NAMALWA (cell line): ENCODE measurements around the gene ZNF576.
"Not testable (repeated sequence)": the region's sequence is repeated elsewhere in the genome, so short reads cannot be mapped to it uniquely, and the experiment has no call there.

Source experiments
- DNase-seq: peaks from one replicate; pipeline ENCODE4 v3.0.0-alpha.2; 2015; ENCODE audit warnings: low spot score

Gene ZNF576

GRCh38 chr19:43595999-43596841 is at the start of gene ZNF576, which contains the start of gene IRGQ:
ZNF576 (plus strand) TSS chr19:43596595; CDS start chr19:43597109, 514 bp downstream.
IRGQ (minus strand) TSS chr19:43596134; CDS start chr19:43595338, 796 bp downstream.
- DNase-seq = peak; percentile 99

DNA sequence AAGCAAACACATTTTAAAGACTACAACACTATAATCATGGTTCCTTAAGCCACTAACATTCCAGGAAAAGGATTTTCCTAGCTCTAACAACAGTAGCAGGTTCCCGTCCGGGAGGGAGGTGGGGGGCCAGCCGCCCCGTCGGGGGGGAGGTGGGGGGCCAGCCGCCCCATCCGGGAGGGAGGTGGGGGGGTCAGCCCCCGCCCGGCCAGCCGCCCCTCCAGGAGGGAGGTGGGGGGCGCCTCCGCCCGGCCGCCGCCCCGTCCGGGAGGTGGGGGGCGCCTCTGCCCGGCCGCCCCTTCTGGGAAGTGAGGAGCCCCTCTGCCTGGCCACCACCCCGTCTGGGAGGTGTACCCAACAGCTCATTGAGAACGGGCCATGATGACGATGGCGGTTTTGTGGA is 48.5 kb upstream of the ZNF576 start:
- DNase-seq = not testable (repeated sequence)

DNA sequence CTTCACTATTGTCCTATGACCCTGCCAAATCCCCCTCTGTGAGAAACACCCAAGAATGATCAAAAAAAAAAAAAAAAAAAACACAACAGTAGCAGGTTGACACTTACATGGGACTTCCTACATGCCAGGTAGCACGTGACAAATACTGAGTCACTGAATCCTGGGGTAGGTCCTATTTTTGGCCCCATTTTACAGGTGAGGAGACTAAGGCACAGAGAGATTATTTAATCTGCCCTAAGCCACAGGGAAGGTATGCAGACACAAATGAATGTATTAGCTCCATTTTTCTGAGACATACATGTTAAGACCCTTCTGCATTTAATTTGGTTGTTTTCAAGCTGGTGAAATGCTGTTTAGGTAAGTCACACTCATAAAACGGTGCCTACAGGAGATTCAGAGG is 47.7 kb upstream of the ZNF576 start:
- DNase-seq = no peak

- no peak for DNase-seq
These were observed 44.8 kb upstream of the ZNF576 start for GRCh38 chr19:43551399-43552197.

DNA sequence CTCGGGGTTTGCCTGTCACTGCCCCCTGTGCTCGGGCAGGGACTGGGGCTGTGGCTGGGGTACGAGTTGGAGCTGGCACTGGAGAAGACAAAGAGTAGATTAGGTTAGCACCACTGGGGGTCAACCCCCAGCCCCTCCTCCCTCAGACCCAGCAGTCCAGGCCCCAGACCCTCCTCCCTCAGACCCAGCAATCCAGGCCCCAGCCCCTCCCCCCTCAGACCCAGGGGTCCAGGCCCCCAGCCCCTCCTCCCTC is 44.3 kb upstream of the ZNF576 start:
- no peak for DNase-seq

GRCh38 chr19:43552616-43553015 is 43.8 kb upstream of the ZNF576 start:
- no peak for DNase-seq

DNA sequence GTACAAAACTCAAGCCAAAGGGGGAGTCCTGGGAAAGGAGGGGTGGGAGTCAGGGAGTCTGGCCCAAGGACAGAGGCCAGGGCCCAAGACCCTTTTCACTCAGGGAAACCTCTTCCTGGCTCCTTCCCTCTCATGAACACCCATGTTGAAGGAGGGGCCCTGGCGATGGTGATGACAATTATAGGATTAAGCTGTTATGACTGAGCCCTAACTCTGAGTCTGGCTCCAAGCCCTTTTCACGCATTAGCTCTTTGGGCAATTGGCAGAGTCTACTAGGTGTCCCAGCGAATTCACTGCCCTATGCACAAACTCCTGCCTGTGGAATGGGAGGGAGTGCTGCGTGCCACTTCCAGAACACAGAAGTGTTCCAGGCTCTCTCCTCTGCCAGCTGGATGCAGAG is 42.7 kb upstream of the ZNF576 start:
- no peak for DNase-seq

DNA sequence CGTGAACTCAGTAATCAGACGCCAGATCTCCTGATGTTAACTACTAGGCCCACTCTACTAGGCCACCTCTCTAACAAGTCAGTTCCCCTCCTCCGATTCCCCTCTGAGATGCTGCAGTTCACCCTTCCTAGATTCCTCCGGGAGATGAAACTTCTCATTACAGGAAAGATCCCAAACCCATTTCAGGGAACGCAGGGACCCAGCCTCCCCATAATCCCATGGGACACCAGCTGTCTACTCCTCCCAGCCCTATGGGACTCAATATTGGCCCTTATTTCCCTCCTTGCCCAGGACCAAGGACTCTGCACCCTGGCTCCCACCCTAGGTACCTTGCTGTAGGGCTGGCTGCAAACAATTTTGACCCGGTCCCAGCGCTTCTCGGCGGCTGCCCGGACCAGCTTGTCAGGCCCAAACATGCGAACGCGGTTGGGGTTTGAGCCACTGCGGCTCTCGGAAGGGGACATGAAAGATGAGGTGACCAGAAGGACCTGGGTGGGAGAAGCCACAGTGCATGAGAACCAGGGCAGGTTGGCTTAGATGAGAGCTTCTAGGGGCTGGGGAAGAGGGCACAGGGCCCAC is 42.0 kb upstream of the ZNF576 start:
- no peak for DNase-seq

- peak; percentile 87 for DNase-seq
These were observed 41.1 kb upstream of the ZNF576 start for GRCh38 chr19:43555185-43555770.

DNA sequence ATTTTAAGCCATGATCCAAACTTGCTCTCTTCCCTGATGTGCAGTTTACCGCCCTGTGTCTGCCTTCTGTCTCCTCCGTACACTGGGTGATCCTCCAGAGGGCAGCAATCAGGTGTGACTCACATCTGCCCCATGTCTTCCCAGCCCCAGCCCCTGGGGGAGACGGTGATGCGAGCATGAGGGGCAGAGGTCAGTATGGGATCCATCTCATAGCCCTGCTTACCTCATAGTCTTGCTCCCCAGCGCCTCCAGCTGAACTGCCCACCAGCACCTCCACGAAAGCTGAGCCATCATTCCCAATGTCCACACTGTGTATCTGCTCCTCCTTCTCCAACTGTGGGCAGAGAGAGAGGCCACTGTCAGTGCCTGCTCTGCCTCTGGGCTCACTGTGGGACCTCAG is 35.7 kb upstream of the ZNF576 start:
- no peak for DNase-seq

- no peak for DNase-seq
These were observed 35.0 kb upstream of the ZNF576 start for GRCh38 chr19:43561139-43561970.

DNA sequence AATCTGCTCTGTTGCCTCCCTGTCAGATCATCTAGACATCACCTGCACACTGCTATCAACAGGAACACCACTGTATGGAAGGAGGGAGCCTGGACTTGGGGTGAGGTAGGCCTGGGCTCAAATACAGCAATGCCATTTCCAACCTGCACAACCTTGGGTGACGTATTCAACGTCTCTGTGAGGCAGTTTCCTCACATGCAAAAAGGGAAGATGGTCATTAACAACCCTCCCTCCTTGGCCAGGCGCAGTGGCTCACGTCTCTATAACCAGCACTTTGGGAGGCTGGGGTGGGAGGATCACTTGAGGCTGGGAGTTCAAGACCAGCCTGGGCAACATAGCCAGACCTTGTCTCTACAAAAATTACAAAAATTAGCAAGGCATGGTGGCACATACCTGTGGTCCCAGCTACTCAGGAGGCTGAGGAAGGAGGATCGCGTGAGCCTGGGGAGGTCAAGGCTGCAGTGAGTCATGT is 34.1 kb upstream of the ZNF576 start:
- DNase-seq = no peak

GRCh38 chr19:43562698-43563241 is 33.6 kb upstream of the ZNF576 start:
- peak; percentile 82 for DNase-seq

GRCh38 chr19:43563816-43564457 is 32.5 kb upstream of the ZNF576 start:
- DNase-seq = no peak

- no peak for DNase-seq
These were observed 31.6 kb upstream of the ZNF576 start for GRCh38 chr19:43564800-43565199.

DNA sequence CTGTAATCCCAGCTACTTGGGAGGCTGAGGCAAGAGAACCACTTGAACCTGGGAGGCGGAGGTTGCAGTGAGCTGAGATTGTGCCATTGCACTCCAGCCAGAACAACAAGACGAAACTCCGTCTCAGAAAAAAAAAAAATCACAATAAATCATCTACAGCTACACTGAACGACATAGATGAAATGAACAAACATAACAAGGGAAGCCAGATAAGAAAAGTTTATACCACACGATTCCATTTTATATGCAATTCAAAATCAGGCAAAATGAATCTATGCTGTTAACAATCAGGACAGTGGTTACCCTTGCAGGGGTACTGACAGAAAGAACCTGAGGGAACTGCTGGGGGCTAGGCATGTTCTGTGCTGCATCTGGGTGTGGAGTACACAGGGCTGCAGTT is 26.7 kb upstream of the ZNF576 start:
- DNase-seq = no peak

GRCh38 chr19:43570174-43570791 is 26.1 kb upstream of the ZNF576 start:
- DNase-seq = peak; percentile 59

- no peak for DNase-seq
These were observed 24.2 kb upstream of the ZNF576 start for GRCh38 chr19:43572171-43572588.

GRCh38 chr19:43574424-43575155 is 21.8 kb upstream of the ZNF576 start:
- peak; percentile 32 for DNase-seq
